Fibroblast of skin of abdomen (primary cell): Measurements from ENCODE around the gene CEP131.
A peak's percentile ranks its signal among the peaks of the same experiment; 100 is the strongest.

Source experiments
- DNase-seq: peaks from one replicate; pipeline ENCODE4 v3.0.0-alpha.2; 2013

CEP131 gene

GRCh38 chr17:81251709-81252301 is 29.0 kb upstream of the CEP131 start:
- DNase-seq: no peak

DNA sequence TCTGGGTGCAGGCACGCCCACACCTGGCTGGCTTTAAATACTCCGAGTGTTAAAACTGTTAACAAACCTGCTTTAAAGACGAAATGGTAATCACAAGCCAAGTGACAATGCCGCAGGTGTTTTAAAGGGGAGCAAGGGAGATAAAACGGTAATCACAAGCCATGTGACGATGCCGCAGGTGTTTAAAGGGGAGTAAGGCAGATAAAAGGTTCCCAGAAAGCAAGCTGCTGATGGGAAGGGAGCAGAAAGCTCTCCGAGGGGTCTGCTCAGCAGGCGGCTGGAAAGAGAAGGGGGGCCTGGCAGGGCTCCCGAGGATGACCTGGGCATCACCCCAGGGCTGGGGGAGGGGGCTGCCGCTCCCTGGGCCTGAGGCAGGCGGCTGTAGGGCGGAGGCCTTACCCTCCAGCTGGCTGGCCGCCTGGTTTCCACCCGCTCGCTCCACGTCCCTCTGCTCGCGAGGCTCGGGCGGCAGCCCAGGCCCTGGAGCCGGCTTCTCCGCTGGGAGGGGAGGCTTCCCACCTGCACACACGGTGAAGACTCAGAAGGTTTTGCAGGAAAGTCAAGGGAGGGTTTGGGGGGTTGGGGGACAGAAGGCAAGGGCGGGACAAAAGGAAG is 28.4 kb upstream of the CEP131 start:
- no peak for DNase-seq

- no peak for DNase-seq
Observed at GRCh38 chr17:81250286-81251093, 27.7 kb upstream of the CEP131 start.

- peak; percentile 12 for DNase-seq
Observed at GRCh38 chr17:81249223-81250040, 26.7 kb upstream of the CEP131 start.

- DNase-seq: no peak
Observed at GRCh38 chr17:81248649-81249048, 25.9 kb upstream of the CEP131 start.

DNA sequence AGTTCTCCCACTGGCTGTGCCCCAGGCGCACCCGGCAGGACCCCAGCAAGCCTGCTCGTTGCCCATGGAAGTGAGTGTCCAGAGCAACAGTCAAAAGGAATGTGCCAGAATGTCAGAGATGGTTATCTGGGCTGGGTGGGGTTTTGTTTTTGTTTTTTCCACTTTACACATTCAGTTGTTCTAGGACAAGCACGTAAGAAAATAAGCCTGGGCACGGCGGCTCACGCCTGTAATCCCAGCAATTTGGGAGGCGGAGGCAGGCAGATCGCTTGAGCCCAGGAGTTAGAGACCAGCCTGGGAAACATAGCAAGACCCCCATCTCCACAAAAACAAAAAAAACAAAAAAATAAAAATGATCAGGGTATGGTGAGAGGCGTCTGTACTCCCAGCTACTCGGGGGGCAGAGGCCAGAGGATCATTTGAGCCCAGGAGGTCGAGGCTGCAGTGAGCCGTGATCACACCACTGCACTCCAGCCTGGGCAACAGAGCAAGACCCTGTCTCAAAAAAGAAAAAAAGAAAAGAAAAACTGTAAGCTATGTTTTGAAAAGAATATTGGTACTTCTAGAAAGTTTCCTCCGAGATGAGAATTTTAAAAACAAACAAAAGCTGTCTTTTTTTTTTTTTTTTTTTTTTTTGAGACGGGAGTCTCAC is 24.7 kb upstream of the CEP131 start:
- no peak for DNase-seq

GRCh38 chr17:81246679-81247338 is 24.0 kb upstream of the CEP131 start:
- DNase-seq: no peak

- no peak for DNase-seq
Observed at GRCh38 chr17:81246343-81246670, 23.5 kb upstream of the CEP131 start.

DNA sequence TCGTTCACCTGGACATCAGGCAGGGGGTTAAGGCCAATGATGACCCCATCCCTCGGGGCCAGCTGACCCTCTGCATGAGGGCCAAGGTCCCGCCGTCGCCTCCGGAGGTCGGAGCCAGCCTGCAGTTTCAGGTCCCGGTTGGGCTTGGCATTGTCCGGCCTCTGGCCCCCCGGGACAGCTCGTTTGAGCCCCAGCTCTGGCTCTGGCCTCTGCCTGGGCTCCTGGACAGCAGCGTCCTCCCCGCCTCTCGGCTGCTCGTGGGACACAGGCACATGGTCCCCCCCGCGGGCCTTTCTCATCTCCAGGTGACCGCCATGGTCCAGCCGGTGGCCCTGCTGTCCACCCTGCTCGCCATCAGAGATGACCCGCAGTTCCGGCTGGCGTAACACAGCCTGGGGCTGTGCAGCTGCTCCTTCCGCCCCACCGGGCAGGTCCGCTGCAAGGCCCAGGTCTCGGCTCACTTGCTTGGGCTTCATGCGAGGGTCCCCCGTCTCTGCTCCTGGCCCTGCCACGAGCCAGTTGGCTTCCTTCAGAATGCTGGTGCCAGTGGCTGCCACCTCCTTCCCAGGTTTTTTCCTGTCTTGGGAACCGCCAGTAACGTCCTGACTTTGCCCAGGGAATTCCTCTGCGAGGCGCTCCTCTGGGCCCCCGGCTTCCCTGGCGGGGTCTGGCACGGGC is 23.0 kb upstream of the CEP131 start:
- DNase-seq: no peak

- no peak for DNase-seq
Observed at GRCh38 chr17:81245024-81245664, 22.4 kb upstream of the CEP131 start.

DNA sequence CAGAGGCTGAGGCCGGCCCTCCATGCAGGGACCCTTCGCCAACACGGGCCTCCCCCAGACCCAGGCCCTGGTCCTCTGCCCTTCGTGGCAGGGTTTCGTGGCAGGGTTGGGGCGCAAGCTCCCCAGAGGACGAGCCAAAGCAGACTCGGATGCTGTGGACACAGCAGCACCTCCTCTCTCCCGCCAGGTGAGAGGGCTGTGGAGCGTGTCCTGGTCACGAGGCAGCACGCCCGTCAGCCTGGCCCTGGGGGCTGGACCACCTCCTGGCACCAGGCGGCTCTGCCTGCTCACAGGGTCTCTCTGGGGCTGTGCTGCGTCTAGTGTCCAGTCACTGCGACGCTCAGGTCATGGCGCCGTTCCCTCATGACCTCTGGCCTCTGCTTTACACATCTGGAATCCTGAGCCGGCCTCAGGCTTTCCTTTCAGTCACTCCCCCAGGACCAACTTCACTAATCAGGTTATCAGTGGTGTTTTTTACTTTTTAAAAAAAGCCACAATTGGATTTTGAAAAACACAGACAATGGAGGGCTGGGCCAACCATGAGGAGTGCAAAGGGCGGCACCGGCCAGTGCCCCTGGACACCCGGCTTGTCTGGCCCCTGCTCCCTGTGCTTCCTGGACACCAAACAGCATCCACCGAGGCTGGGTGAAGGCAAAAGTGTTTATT is 21.7 kb upstream of the CEP131 start:
- DNase-seq: no peak

DNA sequence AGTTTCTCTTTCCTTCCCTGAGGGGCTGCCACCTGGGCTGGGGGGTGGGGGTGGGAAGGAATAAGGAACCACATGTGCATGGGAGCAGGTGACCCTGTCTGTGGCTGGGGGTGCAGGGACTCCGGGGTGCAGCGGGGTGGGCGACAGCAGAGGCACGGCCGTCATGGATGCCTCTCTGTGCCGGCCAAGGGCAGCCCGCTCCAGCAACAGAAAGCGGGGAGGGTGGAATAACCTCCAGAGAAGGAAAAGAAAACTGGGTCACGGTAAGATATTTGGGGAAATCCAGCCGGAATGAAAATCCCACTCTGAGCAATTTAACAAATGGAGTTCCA is 20.5 kb upstream of the CEP131 start:
- no peak for DNase-seq

DNA sequence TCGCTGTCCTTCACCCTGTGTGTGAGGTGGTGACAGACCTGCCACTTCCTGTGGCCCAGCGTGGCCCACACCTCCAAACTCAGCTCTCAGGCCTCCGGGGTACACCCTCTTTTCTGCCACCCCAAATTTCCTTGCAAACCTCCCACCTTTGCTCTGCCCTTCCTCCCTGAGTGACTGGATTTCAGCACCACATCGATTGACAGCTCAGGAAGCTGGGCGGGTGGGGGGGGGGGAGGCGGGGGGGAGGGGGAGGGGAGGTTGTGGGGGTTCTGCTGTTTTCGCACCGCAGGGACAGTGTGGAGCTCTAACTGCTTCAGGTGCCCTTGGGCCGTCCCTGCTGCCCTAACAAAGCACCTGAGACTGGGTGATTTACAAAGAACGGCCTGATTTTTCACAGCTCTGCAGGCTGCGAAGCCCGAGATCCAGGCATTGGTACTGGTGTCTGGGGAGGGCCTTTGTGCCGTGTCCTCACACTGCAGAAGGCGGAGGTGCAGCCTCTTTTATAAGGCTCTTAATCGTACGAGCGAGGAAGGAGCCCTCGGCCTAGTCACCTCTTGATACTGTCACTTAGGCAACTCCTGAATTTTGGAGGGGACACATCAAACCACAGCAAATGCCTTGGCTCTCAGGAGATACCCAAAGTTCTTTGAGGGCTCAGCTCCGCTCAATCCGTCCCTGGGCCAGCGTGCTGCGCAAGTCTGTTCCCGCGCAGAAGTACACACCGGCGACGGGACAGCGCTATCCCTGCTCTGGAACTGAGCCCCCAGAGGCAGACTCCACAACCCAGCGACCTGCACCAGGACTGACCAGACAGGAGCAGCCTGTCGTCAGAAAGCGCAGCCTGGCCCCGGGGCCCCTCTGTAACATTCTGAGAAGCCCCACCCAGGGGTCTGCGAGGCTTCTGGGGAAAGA is 19.9 kb upstream of the CEP131 start:
- no peak for DNase-seq

DNA sequence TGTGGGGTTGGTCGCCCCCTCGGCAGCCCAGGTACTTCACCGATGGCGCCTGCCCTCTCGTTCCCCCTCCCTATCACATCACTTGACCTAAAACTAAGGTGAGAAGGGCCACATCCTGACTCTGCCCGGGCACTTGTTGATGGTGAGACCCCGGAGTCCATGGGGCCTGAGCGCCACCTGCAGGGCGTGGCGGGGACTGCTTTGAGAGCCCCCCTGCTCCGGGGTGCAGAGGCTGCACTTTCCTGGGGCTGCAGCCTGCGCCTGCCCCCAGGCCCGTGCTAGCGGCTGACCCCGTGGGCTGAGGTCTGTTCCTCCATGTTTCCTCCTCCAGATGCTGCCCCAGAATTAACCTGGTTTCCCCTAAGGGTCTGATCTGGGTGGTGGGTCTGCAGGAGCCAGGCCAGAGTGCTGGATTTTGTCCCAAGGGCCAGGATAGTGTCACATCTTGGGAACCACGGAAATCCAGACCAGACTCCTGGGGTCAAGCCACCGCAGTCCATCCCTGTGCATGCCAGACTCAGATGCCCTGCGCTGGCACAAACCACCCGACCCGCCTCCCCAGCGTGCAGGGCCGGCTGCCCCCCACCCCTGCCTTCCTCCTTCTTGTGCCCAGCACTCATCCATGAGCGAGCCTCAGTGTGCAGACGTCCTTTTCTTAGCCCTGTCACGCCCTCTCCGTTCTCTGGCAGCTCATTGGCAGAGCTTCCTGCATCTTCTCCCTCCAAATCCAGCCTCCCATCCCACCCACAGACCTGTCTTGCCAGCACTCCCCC is 19.1 kb upstream of the CEP131 start:
- peak; percentile 21 for DNase-seq

- DNase-seq: no peak
Observed at GRCh38 chr17:81241203-81241602, 18.4 kb upstream of the CEP131 start.

GRCh38 chr17:81240761-81241160 is 18.0 kb upstream of the CEP131 start:
- no peak for DNase-seq

GRCh38 chr17:81239714-81240555 is 17.2 kb upstream of the CEP131 start:
- DNase-seq: no peak
